Measurements from ENCODE around the gene MFN1. TPM values are rescaled to one million over a fixed set of nuclear protein-coding genes. Genes with fewer than 3 reads are reported as not detected.
"Not testable (repeated sequence)": the region's sequence is repeated elsewhere in the genome, so short reads cannot be mapped to it uniquely, and the experiment has no call there.

MFN1 gene
- 51.0 and 78.1 TPM in 2 replicates for total RNA-seq
- 19.4 TPM for polyA plus RNA-seq (2012)

- peak; percentile 98 for DNase-seq (ENCODE audit: low read depth)
Measured at GRCh38 chr3:179347345-179348194, at the start of gene MFN1. TSS of gene MFN1 (plus strand) at chr3:179347709. CDS start at chr3:179348852, 1,143 bp downstream.

- peak; percentile 78 for DNase-seq (ENCODE audit: low read depth)
Measured at GRCh38 chr3:179297971-179298725, 49.4 kb upstream of the MFN1 start.

- DNase-seq (ENCODE audit: low read depth), result no peak
Measured at GRCh38 chr3:179299316-179299715, 48.2 kb upstream of the MFN1 start.

GRCh38 chr3:179299999-179300613, 47.4 kb upstream of the MFN1 start:
- DNase-seq (ENCODE audit: low read depth), result no peak

GRCh38 chr3:179301645-179302044, 45.9 kb upstream of the MFN1 start:
- no peak for DNase-seq (ENCODE audit: low read depth)

- DNase-seq (ENCODE audit: low read depth), result no peak
Measured at GRCh38 chr3:179302111-179302510, 45.4 kb upstream of the MFN1 start.

GRCh38 chr3:179304605-179305004, 42.9 kb upstream of the MFN1 start:
- no peak for DNase-seq (ENCODE audit: low read depth)

GRCh38 chr3:179307362-179307761, 40.1 kb upstream of the MFN1 start:
- DNase-seq (ENCODE audit: low read depth), result not testable (repeated sequence)

- DNase-seq (ENCODE audit: low read depth), result no peak
Measured at GRCh38 chr3:179308001-179308400, 39.5 kb upstream of the MFN1 start.

- DNase-seq (ENCODE audit: low read depth), result no peak
Measured at GRCh38 chr3:179309225-179310078, 38.1 kb upstream of the MFN1 start.

GRCh38 chr3:179318876-179319275, 28.6 kb upstream of the MFN1 start:
- DNase-seq (ENCODE audit: low read depth), result no peak

- DNase-seq (ENCODE audit: low read depth), result peak; percentile 36
Measured at GRCh38 chr3:179321668-179322285, 25.7 kb upstream of the MFN1 start.

GRCh38 chr3:179322286-179323196, 25.0 kb upstream of the MFN1 start, which contains the start of gene ZNF639:
TSS of gene ZNF639 (plus strand) at chr3:179323031. CDS start at chr3:179328294, 5,263 bp downstream.
- DNase-seq (ENCODE audit: low read depth), result peak; percentile 91

GRCh38 chr3:179323197-179324110, 24.1 kb upstream of the MFN1 start:
- peak; percentile 73 for DNase-seq (ENCODE audit: low read depth)

GRCh38 chr3:179324270-179324754, 23.2 kb upstream of the MFN1 start:
- DNase-seq (ENCODE audit: low read depth), result peak; percentile 16

- no peak for DNase-seq (ENCODE audit: low read depth)
Measured at GRCh38 chr3:179330438-179330837, 17.1 kb upstream of the MFN1 start.

GRCh38 chr3:179332240-179332639, 15.3 kb upstream of the MFN1 start:
- no peak for DNase-seq (ENCODE audit: low read depth)

GRCh38 chr3:179333084-179333483, 14.4 kb upstream of the MFN1 start:
- no peak for DNase-seq (ENCODE audit: low read depth)
